Measurements from ENCODE around the gene SEM1.

DNA sequence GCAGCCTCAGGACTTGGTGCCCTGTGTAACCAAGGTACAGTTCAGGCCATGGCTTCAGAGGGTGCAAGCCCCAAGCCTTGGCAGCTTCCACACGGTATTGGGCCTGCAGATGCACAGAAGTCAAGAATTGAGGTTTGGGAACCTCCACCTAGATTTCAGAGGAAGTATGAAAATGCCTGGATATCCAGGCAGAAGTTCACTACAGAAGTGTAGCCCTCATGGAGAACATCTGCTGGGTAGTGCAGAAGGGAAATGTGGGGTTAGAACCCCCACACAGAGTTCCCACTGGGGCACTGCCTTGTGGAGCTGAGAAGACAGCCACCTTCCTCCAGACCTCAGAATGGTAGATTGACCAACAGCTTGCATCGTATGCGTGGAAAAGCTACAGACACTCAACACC is 3.4 kb upstream of the SEM1 start:
- TF ChIP-seq, protein P1, sequence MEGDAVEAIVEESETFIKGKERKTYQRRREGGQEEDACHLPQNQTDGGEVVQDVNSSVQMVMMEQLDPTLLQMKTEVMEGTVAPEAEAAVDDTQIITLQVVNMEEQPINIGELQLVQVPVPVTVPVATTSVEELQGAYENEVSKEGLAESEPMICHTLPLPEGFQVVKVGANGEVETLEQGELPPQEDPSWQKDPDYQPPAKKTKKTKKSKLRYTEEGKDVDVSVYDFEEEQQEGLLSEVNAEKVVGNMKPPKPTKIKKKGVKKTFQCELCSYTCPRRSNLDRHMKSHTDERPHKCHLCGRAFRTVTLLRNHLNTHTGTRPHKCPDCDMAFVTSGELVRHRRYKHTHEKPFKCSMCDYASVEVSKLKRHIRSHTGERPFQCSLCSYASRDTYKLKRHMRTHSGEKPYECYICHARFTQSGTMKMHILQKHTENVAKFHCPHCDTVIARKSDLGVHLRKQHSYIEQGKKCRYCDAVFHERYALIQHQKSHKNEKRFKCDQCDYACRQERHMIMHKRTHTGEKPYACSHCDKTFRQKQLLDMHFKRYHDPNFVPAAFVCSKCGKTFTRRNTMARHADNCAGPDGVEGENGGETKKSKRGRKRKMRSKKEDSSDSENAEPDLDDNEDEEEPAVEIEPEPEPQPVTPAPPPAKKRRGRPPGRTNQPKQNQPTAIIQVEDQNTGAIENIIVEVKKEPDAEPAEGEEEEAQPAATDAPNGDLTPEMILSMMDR (IDR thresholded peaks at IDR 0.05) = no peak
- TF ChIP-seq POLR2A (IDR thresholded peaks at IDR 0.05) (no peak), POLR2AphosphoS5 (IDR thresholded peaks at IDR 0.05; ENCODE audit: insufficient read depth in 1 of 2, low read depth in 1 of 2) (no peak)
